Panc1 (cell line): ENCODE data around the gene MTMR11. TPM values are rescaled to one million over a fixed set of nuclear protein-coding genes. Genes with fewer than 3 reads are reported as not detected.

Experiments used
- ATAC-seq: fragments of 200-7000 bp; cut with Tn5 transposase; 2 replicates; pipeline ENCODE4 v1.9.1; 2020; ENCODE audit warnings: mild to moderate bottlenecking, moderate library complexity
- BruUV-seq: library from RNA; stranded (reverse); fragments of 400-500 nt; replicated peaks from 2 replicates; lab custom pipeline; 2021; lab: Mats Ljungman, UMichigan
- CTCF ChIA-PET: fragments of 300-600 bp; sonication (Branson Sonifier 250); formaldehyde crosslinking; loops from one replicate; lab custom pipeline; 2022; ENCODE audit warnings: antibody characterized with exemption; lab: Charles Lee
- POLR2A ChIA-PET: fragments of 300-600 bp; sonication (Branson Sonifier 250); formaldehyde crosslinking; loops from one replicate; lab custom pipeline; 2022; ENCODE audit warnings: antibody characterized with exemption; lab: Charles Lee
- DNase-seq: peaks from one replicate; pipeline ENCODE4 v3.0.0-alpha.2; 2010; ENCODE audit warnings: low read depth, low spot score
- H3K27ac ChIP-seq: 2 replicates; pipeline ENCODE4 v1.5.1; 2011; ENCODE audit warnings: mild to moderate bottlenecking, low read length, inconsistent platforms
- H3K27me3 ChIP-seq: fragments of 200-500 bp; sonication (Bioruptor generic); 2 replicates; pipeline ENCODE4 v1.6.0; 2014; ENCODE audit warnings: low read length, inconsistent platforms; ENCODE audit not compliant: control insufficient read depth, insufficient read depth
- H3K36me3 ChIP-seq: fragments of 200-500 bp; sonication (Bioruptor generic); 2 replicates; pipeline ENCODE4 v1.5.1; 2014; ENCODE audit warnings: inconsistent platforms, mild to moderate bottlenecking, low read length, moderate library complexity; ENCODE audit not compliant: control insufficient read depth, insufficient read depth
- H3K4me1 ChIP-seq: 2 replicates; pipeline ENCODE4 v1.5.1; 2011; ENCODE audit warnings: inconsistent platforms, mild to moderate bottlenecking, low read length, moderate library complexity; ENCODE audit not compliant: control insufficient read depth, insufficient read depth
- H3K4me3 ChIP-seq, 2 experiments: 2 replicates each; pipeline ENCODE4 v1.5.1; 2011 to 2012; ENCODE audit warnings: low read depth in 2 of 2, low read length in 2 of 2, mild to moderate bottlenecking in 2 of 2, inconsistent platforms in 1 of 2, moderate library complexity in 1 of 2
- H3K9me3 ChIP-seq: fragments of 200-500 bp; sonication (Bioruptor generic); 2 replicates; pipeline ENCODE4 v1.5.1; 2014; ENCODE audit warnings: low read depth, mild to moderate bottlenecking, inconsistent platforms, low read length, moderate library complexity; ENCODE audit not compliant: control insufficient read depth, insufficient read depth
- CTCF ChIP-seq: fragments of 450-650 bp; IDR thresholded peaks from 2 replicates; pipeline ENCODE4 v1.5.1; 2017; ENCODE audit warnings: mild to moderate bottlenecking
- POLR2AphosphoS5 ChIP-seq: IDR thresholded peaks from 2 replicates; pipeline ENCODE4 v1.6.1; 2012; ENCODE audit warnings: mild to moderate bottlenecking, low read depth, low read length, moderate library complexity
- REST ChIP-seq, 2 experiments: IDR thresholded peaks; 2 replicates each; pipeline ENCODE4 v1.6.1; 2011 to 2012; ENCODE audit warnings: low read depth in 2 of 2, control low read depth in 1 of 2, low read length in 1 of 2, mild to moderate bottlenecking in 1 of 2, moderate library complexity in 1 of 2; ENCODE audit not compliant: insufficient read depth in 1 of 2
- SIN3A ChIP-seq: IDR thresholded peaks from 2 replicates; pipeline ENCODE4 v1.6.1; 2012; ENCODE audit warnings: low read depth, mild to moderate bottlenecking, low read length, moderate library complexity, borderline replicate concordance; ENCODE audit not compliant: insufficient read depth
- TCF7L2 ChIP-seq: IDR thresholded peaks from 2 replicates; pipeline ENCODE4 v1.6.1; 2011; ENCODE audit warnings: mild to moderate bottlenecking, low read depth, low read length, inconsistent platforms
- in situ Hi-C: cut with HindIII; loops from 2 replicates; pipeline ENCODE4 v1.10.0; 2016; ENCODE audit warnings: low sequenced_read_pairs, low pct_unique_long_range_greater_than_20kb
- intact Hi-C: fragments of 100-400 bp; cut with micrococcal nuclease; formaldehyde crosslinking; loops from one replicate; pipeline ENCODE4 v1.10.0; 2022; ENCODE audit not compliant: unreplicated experiment
- total RNA-seq: library from RNA; stranded (reverse); gene quantifications from one replicate; pipeline ENCODE4 v1.2.1, GENCODE V29; 2021; ENCODE audit not compliant: unreplicated experiment

The MTMR11 gene
- total RNA-seq, 1 experiment from 2014 or later, result 12.0 TPM

GRCh38 chr1:149906570-149907075 lies 30.1 kb downstream of the MTMR11 start:
- Histone ChIP-seq H3K9me3 (no peaks in the 10 kb centered on the region), H3K27me3 (no peaks in the 10 kb centered on the region), H3K27ac (no peak overlapping the region), H3K36me3 (no peaks in the 10 kb centered on the region), H3K4me1 (no peaks in the 10 kb centered on the region), H3K4me3 (no peak overlapping the region)
- in situ Hi-C loops, result no loop called here
- no TSS peak for BruUV-seq
- intact Hi-C loops, result no loop called here
- DNase-seq, result no peak
- TF ChIP-seq REST (IDR thresholded peaks at IDR 0.05; ENCODE audit: insufficient read depth in 1 of 2, low read depth in 2 of 2, low read length in 1 of 2), result no peak
- TF ChIP-seq TCF7L2, result no peak
- no peak for TF ChIP-seq CTCF
- TF ChIP-seq POLR2AphosphoS5, result no peak
- POLR2A ChIA-PET, result no interaction called here
- ATAC-seq, result 0 out of 2 replicates have a peak, but pooled peaks have one; percentile 11
- CTCF ChIA-PET, result no interaction called here

GRCh38 chr1:149903836-149904491 lies 32.7 kb downstream of the MTMR11 start:
- TF ChIP-seq REST (IDR thresholded peaks at IDR 0.05; ENCODE audit: insufficient read depth in 1 of 2, low read depth in 2 of 2, low read length in 1 of 2), result no peak
- TF ChIP-seq CTCF, result no peak
- TF ChIP-seq SIN3A, result no peak
- TF ChIP-seq TCF7L2, result no peak
- TF ChIP-seq POLR2AphosphoS5, result no peak
- H3K27ac ChIP-seq, result no peak overlapping the region
- ATAC-seq (no peak), DNase-seq (no peak)
- in situ Hi-C loops (no loop called here), intact Hi-C loops (no loop called here)
- ChIA-PET POLR2A (no interaction called here), CTCF (no interaction called here)
- no peak overlapping the region for H3K4me3 ChIP-seq
- H3K27me3 ChIP-seq, result no peaks in the 10 kb centered on the region
- H3K36me3 ChIP-seq, result no peaks in the 10 kb centered on the region
- no peaks in the 10 kb centered on the region for H3K9me3 ChIP-seq
- H3K4me1 ChIP-seq, result peaks cover 6% of the 10 kb centered on the region
- BruUV-seq, result no TSS peak
